SHP77 (cell line): Measurements from ENCODE around the gene DDOST.
A peak's percentile ranks its signal among the peaks of the same experiment; 100 is the strongest.

ENCODE experiments used
- DNase-seq, 2 experiments: peaks; one replicate each; lab custom pipeline; 2025; lab: John Stamatoyannopoulos, UW

Gene DDOST

DNA sequence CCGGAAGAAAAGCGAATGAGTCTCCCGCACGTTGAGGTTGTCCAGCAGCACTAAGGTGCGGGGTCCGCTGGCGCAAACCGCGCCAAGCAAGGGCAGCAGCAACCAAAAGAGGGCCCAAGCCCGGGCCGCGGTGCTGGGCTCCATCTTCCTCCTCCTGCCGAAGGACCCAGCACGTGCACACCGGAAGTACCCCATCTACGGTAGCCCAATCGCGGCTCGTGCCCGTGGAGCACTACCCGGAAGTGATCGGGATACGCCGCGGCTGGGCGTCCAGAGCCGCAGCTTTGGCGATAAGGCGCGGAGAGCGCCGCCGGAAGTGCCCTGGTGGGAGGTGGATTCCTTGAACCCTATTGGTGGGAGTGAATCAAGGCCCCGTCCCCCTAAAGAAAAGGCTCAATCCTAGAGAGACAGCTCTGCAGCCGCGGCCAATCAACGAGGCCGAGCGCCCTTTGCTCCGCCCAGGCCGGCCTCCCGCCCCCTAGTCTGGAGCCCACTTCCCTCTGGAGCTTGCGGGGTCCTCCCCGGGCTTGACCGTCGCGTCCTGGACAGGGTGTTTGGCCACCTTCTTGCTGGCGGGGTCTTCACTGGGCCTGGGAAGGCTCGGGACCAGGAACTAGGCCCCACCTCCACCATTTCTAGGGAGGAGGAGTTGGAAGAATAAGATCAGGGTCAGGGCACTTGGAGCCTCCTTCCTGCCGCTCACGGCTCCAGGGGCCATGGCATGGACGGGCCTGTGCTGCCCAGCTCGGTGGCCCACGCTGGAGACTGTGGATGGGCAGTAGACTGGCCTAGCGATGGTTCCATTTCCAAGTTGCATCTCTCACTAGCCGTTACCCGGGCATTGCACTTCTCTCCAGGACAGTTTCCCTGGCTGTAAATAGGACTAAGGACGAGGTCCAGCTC, at the start of gene DDOST:
DDOST (minus strand) TSS at position 163 of the 903 bp plus-strand sequence; CDS start at position 144, 19 bp downstream.
- peak; percentile 97 to 98 for DNase-seq

DNA sequence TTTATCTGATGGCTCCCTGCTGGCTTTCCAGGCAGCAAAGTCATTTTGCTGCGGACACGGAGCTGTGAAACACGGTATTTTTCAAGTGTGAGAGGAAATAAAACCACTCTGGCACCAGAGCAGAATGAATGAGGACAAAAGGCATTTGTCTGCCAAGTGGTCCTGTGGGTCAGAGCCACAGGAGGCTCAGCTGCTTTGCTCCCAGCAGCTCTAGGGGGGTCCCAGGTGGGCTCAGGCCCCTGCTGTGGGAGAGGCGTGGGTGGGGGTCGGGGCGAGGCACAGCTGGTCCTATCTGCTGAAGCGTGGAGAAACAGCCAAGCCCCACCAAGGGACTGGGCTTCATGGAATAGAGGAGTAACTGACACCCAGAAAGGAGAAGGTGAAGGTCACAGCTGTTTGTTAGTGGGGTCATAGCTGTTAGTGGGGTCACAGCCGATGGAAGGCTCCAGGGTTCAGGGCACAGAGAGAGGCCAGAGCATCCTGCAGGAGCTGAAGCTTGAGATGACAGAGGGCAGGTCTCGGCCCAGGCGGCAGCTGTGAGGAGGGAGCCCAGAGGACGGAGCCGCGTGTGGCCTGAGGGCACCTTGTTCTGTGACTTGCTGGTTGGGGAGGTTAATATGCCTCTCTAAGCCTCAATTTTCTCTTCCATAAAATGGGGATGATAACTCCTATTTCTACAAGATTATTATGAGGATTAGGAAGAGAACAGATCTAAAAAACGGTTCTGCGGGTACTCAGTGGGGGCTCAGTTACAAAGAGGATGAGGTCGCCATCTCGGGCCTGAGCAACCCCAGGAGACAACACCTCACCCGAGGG, 49.5 kb upstream of the DDOST start:
- DNase-seq, result no peak

DNA sequence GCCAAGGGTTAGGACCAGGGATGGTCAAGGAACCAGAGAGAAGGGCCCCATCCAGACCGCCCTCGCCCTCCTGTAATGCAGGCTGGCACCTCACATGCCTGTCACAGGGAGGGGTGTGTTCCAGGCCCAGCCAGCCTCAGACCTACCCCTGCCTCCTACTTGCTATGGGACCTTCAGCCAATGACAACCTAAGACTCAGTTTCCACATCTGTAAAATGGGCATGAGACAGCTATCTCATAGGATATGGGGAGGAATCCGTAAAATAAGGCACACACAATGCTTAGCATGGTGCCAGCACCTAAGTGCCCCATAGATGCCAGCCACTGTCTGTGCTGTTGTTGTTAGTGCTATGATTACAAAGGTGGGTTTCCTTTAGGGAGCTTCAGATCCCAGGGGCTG, 48.7 kb upstream of the DDOST start:
- no peak for DNase-seq

DNA sequence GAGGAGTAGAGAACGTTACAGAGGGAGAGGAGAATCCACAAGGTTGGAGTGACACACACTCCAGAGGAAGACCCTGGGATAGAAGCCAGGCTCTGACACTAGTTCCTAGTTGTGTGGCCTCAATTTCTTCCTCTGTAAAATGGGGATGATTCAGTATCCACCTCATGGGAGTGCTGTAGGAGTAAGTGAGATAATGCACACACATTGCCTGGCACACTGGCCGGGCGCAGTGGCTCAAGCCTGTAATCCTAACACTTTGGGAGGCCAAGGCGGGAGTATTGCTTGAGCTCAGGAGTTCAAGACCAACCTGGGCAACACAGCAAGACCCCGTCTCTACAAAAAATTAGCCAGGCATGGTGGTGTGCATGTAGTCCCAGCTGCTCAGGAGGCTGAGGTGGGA, 47.7 kb upstream of the DDOST start:
- DNase-seq, result no peak

DNA sequence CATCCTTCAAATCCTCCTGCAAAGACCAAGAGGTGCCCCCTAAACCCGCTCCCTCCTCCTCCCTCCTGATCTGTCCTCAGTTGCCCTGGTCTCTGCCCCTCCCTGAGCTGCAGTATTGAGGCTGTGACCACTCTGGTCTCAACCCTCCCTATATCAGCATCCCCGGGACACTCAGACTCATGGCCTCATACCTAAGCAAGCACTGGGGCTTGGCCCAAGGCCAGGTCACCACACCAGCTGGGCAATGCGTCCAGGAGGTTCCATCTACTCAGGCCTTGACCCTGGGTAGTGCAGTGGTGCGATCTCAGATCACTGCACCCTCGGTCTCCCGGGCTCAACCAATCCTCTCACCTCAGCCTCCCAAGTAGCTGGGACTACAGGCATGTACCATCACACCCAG, 46.9 kb upstream of the DDOST start:
- peak; percentile 12 to 34 for DNase-seq

DNA sequence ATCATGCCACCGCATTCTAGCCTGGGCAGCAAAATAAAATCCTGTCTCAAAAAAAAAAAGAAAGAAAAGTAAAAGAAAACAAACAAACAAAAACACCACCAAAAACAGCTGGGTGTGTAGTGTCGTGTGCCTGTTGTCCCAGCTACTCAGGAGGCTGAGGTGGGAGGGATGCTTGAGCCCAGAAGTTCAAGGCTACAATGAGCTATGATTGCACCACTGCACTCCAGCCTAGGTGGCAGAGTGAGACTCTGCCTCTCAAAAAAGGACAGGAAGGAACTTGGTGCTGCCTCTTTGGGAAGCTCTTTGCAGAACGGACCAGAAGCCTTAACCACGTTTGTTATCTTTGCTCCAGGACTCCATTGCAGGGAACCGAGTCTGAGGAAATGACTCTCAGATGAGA, 45.7 kb upstream of the DDOST start:
- DNase-seq, result no peak

DNA sequence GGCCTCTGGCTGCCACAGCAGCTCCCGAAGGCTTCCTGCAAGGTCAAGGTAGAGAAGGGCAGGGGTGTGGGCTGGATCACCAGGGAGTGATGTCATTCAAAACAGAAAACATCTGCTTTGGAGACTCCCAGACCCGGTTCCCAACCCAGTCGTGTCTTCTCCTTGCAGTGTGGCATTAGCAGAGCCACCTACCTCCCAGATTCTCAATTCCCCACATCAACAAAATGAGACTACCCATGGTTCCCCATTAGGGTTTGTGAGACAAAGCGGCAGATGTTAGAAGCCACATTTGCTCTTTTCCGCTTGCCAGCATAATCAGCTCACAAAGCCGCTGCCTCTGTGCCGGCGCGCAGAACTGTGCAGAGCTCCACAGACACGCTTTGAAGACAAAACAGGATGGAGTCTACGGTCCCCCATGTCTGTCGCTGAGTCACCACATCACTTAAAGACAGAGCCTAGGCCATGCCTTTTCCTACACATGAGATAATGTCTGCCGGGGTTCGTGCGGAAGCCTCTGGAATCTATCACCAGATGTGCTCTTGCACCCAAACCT, 44.1 kb upstream of the DDOST start:
- no peak for DNase-seq

DNA sequence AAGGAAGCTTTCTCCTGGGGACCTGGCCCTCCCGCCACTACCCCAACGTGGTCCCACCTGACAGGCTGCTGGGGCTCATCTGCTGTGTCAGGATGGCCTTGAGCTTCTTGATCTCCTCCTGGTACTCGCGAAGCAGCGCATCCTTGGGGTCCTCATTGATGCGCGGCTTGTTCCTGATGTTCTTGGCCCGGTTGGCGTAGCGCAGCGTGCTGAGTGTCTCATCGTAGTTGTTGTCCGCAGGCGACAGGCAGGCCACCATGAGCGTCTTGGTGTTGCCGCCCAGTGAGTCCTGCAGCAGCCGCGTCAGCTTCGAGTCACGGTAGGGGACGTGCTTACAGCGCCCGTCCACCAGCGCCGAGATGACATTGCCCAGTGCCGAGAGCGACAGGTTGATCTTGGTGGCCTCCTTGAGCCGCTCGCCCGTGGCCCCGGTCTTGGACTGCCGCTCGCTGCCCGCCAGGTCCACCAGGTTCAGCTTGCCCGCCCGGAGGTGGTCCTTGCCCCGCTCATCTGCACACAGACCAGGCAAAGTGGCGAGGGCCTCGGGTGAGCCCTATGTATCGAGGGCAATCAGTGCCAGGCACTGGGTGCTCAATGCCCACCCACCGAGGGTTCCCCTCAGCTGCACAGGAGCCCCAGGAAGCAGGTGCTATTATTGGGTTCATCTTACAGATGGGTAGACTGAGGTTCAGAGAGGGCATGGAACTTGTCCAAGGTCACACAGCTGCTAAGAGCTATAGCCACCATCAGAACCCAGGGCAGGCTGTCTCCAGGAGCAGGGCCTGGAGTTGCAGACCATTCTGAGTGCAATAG, 43.4 kb upstream of the DDOST start:
- no peak for DNase-seq

DNA sequence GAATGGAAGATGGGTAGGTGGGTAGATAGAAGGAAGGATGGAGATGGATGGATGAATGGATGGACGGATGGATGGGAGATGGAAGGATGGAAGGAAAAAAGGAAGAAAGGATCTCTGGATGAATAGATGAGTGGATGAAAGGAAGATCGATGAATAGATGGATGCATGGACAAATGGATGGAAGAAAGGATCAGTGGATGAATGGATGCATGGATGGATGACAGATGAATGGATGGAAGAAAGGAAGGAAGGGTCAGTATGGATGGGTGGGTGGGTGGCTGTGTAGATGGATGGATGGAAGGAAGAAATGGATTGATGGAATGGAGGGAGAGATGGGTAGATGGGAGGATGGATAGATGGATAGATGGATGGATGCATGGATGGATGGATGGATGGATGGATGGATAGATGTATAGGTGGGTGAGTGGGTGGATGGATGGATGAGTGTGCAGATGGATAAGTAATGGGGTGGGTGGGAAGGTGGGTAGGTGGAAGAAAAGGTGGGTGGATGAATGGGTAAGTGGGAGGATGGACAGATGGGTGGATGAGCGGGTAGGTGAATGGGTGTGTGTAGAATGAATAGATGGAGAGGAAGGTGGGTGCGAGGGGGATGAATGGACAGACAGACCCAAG, 42.1 kb upstream of the DDOST start:
- no peak for DNase-seq

DNA sequence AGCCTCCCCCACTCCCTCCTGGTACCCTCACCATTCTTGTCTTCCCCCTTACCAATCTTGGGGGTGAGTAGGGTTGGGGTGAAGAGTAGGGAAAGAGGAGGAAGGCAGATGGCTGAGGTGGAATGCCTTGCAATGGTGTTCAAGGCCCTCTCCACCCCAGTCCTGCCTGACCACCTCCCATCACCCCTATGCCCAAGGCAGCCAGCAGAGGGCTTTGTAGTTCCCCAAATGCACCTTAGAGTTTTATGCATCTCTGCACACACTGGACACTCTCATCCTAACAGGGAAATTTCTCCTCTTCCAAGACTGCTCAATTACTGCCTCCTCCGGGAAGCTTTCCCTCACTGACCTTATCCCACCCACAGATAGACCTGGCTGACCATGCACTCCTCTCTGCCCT, 41.2 kb upstream of the DDOST start:
- DNase-seq, result no peak

DNA sequence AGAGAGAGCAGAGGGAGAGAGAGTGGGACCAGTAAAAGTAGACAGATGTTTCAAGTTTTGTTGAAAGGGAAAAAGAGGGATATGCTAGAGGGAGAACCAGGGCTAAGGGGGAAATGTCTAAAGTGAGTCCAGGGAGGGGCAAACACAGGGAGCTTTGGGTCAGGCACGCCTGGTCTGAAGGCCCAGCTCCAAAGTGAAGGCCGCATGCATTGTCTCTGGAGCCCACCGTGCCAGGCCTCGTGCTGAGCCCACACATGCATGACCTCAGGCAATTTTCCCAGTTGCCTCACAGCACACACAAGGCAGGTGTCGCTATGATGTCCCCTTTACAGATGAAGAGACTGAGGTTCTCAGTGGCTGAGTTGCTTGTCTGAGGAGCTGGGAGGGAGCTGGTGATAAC, 40.7 kb upstream of the DDOST start:
- no peak for DNase-seq

DNA sequence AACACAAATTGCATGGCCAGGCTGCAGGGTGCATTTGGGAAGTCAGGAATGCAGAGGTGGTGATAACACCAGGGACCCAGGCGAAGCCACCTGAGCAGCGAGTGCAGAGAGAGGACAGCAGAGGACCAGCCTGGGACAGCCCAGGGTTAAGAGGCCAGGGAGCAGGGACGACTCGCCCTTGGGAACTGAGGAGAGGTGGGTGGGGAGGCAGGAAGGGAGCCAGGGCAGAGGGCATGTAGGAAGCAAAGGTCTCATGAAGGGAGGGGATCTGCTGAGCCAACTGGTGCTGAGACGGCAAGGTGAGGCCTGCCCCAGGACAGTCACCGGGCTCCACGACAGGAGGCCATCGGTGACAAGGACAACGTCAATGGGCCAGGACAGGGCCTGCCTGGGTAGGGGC, 40.3 kb upstream of the DDOST start:
- no peak for DNase-seq

DNA sequence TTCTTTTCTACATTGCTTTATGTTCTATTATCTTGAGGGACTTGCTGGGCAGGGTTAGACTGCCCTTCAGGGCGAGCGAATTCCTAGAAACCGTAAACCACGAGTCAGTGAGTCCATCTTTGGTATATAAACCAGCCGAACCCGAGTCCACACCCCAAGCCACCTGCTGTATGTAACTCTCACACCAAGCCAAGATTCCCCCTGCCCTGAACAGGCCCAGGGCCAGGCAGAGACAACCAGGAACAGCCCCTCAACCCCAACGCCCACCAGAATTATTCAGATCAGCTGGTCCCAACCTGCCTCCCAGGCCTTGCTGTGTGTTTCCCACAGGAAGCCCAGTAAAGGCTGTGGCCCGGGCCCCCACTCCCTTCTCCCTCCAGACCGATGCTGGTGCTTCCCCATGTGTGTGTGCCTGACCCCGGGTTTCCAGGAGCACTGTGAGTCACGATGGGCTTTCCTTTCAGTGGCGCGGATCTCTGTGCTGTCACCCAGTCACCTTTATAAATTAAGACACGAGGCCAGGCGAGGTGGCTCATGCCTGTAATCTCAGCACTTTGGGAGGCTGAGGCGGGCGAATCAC, 39.6 kb upstream of the DDOST start:
- no peak for DNase-seq

DNA sequence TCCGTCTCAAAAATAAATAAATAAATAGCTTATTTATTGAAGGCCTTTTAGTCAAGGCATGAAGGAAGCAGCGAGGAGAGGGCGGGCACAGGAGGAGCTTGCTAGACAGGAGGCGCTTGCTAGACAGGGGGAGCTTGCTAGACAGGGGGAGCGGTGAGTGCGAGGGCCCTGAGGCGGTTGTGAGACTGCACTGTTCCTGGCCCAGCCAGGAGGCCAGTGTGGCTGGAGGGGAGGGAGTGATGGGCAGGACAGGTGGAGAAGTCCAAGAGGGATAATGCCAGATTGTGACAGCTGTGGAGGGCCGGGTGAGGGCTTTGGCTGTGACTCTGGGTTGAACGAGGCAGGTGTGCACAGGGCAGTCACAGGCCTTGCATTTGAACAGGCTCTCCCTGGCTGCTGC, 38.4 kb upstream of the DDOST start:
- DNase-seq, result peak; percentile 76 to 78

DNA sequence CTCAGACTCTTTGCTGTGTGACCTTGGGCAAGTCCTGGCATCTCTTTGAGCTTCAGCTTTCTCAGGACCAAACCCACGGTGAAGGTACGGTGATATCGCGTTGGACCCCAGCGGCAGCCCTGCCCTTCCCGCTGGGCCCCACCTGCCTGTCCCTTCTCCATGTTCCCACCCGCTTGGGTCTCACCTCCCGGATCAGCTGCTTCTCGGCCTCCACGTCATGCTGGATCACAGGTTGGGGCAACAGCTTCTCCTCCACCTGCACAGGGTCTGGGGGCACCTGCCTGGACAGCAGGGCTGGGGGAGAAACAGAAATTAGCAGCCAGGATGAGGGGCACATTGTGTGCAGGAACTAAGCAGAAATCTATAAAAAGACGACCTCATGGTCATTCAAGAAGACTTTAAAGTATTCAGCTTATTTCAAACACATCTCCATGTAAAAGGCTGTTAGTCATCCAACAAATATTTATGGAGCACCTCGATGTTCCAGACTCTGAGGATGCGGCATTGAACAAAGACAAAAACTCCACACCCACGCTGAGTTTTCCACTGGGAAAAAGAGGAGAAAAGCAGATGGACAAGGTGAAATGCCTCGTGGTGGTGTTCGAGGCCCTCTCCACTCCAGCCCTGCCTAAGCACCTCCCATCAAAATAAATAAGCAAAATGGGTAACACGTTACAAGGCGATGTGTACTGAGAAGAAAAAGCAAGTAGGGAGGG, 37.2 kb upstream of the DDOST start:
- DNase-seq, result no peak

DNA sequence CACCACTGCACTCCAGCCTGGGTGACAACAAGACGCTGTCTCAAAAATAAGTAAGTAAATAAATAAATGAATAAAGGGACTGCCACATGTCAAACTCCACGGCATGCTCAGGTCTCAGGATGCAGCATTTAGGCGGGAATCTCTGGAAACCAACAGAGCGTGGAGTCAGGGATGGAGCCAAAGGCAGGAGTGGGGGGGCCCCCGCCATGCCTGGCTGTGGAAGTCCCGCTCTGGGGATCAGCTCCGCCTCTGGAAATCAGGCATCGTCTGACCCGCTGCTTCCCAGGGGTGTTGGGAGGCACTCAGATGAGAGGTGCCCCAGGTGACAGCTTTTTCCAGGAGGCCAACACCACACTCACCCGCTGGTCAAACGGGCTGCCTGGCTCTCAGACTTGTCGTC, 36.4 kb upstream of the DDOST start:
- DNase-seq, result no peak

DNA sequence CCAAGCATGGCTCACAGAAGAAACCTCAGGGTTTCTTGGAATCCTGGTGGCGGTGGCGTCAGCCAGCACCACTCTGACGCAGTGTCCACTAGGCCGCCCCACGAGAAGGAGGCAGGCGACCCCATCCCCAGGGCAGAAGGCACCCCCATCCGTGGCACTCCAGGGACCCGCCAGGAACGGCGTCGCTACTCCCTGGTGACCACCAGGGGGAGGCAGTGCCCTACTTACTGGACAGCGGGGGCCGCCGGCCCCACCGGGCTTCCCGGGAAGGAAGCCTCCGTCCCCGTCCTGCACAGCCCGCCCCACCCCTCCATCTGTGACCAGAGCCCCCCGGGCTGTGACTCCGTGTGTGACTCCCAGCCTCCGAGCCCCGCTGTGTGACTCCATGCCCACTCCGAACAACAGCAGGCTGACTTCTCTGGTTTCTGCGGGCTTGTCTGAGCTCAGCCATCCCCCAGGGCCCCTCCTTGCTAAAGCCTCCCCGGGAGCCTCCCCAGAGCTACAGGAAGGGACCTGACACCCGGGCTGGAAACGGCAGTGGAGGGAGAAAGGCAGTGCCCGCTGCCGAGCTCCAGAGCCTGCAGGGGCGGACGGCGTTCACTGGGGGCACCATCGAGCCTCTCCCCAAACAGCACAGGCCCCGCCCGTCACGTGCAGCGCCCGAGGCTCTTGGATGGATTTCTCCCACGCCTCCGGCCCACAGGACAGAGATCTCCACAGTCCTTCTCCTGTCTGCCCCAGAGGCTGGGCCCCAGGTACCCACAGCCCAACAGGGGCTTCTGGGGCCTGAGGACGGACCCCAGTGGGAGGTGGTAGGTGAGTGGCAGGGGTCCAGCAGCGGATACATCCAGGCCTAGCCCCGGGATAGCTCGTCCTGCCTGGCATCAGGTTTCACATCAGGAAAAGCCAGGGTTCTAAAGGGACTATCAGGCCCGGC, 35.5 kb upstream of the DDOST start:
- DNase-seq, result peak; percentile 85 to 88

DNA sequence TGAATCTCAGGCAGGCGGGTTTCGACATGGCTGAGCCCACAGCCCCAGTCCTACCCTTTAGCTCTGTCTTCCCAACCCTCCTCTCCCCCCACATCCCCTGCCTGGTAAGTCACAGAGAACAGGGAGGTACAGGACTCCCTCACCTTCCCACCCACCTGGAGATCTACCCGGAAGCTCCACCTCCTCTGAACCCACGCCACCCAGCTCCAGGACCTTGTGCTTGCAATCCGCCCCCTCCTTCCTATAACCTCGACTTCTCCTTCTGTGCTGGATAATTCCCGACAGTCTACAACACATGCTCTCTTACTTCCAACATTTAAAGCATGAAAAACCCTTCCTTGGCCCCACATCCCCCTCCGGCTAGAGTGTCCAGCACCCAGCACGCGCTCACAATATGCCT, 34.3 kb upstream of the DDOST start:
- no peak for DNase-seq

DNA sequence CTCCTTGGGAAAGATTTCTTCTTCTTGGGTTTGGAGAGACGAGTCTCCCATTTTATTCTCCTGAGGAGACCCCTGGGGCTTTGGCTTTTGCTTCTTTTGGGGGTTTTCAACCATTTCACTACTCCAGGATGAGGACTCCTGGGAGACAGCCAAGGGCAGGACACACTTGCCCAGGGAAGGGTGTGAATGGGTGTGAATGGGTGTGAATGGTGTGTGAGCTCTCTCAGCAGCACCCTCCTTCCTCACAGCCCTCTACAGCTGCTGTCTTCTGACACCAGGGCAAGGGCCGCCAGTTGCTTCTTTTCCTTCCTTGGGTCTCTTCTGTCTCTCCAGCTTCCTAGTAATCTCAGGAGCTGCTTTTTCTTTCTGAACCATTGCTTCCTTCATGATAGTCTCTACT, 32.5 kb upstream of the DDOST start:
- no peak for DNase-seq
